Forelimb muscle (tissue), 1 donor: ENCODE results near the gene DIAPH2. TPM values are rescaled to one million over a fixed set of nuclear protein-coding genes. Genes with fewer than 3 reads are reported as not detected.

Experiments
- DNase-seq: peaks from one replicate; pipeline ENCODE4 v3.0.0-alpha.2; 2013; ENCODE audit warnings: low read depth
- polyA plus RNA-seq: library from polyadenylated mRNA; unstranded; fragments of 120-200 nt; gene quantifications from one replicate; pipeline ENCODE4 v1.2.1, GENCODE V29; 2013; ENCODE audit not compliant: insufficient read length

The DIAPH2 gene
- polyA plus RNA-seq, 1 donor = 8.2 TPM

GRCh38 chrX:97556359-97556758 lies 871.7 kb downstream of the DIAPH2 start:
- no peak for DNase-seq

GRCh38 chrX:97563531-97564133 lies 879.0 kb downstream of the DIAPH2 start:
- peak; percentile 9 for DNase-seq

DNA sequence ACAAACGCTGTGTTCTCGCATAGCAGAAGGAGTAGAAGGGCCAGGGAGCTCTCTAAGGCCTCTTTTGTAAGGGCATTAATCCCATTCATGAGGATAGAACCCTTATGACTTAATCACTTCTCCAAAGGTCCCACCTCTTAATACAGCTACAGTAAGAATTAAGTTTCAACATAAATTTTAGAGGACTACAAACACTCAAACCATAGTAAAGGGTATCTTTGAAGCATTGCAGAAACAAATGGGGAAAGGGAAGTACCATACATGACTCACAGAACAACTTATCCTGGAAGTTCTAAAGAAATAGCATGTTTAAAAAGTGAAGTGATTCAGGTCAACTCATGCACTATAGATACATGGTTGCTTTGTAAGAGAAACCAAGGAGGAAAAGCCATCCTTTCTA lies 879.9 kb downstream of the DIAPH2 start:
- no peak for DNase-seq

DNA sequence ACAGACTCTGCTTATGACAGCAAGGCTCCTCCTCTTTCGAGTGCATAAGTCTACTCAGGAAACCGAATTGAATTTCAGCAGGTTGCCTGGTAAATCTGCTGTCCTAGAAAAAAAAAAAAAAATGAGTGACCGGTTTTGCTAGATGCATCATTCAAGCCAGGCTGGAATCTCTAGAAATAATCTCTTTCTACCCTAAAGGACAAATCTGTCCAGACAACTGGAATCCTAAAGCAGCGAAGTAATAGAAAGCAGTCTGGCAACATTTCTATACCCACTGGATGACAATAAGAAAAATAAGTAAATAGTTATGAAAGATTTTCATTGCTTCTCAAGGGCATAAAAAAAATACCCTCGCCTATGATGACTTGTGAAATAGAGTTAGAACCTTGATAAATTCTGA lies 902.5 kb downstream of the DIAPH2 start:
- DNase-seq = no peak

DNA sequence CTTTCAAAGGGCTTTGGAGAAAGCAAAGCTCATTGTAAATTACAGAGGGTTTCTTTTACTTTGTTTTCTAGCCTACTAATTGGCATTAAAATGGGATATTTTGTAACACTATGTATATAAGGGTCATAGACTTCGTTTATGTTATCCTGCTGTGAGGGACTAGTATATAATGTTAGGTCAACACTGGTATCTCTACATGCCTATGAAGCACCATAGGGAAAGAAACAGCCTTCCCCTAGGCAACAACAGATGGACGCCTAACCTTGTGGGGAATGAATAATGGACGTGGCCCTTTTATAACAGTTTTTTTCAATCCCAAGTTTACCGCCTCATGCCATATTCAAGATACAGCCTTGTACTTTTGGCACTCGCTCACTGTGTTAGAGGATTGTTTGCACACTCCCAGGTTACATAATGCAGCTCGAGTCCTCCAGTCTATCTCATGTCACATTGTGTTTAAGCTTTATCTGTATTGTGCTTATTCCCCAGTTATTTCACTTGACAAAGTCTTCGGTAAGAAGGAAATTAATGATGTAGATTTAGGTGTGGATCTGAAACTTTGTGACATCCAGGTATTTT lies 910.1 kb downstream of the DIAPH2 start:
- no peak for DNase-seq

DNA sequence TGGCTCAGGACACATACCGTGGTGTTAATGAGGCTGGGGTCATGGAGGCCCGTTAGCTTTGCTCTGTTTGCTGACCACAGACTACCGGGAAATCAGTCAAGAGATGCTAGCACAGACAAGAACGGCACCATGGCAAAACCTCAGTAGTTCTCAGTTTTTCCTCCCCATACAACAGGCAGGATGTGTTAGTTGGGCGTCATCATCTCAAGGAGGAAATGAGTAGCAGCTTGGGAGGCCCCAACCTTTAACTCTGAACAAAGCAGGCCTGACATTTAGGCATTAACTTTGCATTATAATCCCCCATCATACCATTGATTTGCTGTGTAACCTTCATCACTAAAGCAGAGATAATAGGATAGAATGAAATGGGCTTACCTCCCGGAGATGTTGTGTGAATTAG lies 913.3 kb downstream of the DIAPH2 start:
- no peak for DNase-seq

DNA sequence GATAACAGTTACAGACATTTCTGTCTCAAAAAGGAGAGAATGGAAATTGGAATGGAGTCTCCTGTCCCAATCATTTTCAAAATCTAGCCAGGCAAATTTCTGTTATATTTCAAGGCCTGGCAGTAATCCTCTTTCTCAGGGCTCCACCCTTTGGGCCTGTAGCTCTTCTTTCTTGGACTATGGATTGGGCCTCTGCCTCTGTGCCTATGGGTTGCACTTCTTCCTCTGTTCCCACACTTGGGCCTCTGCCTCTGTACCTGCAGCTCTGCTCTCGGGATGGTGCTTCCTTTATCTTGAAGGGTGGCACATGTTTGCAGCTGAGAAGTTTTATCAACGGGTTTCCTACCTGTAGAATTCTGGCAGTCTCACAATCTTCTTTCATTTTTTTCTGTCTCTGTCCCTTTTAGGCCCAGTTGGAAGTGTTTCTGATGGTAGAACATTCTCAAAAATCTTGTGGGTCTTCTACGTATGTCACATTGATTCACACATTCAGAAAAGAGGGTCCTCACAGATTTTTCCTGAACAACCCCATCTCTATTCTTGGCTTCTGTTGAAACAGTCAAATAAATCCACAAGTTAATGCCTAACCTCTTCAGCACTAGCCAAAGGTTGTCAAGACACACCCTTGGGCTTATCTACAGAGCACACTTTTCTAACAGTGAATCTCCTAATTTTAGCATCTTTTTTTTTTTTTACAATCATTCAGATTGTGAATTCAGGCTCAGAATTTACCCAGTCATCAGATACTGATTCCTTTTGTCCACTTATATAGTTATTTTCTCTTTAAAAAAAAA lies 918.0 kb downstream of the DIAPH2 start:
- DNase-seq = no peak

DNA sequence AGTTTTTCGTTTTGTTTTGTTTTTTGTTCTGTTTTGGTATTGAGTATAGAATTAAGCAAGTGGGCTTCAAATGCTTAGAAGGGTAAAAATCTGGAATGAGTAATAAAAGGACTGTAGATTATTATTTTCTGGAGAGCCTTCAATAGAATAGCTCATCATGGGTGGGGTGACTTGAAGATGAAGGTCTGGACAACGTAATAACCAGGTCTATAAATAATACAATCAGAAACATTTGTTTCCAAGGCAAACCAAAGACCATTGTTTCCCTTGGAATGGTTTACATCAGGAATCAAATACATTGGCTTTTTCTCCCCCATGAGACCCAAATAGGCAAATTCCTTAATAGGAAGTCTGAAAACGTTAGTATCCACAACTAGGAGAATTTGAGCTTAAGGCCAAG lies 920.6 kb downstream of the DIAPH2 start:
- DNase-seq = no peak

DNA sequence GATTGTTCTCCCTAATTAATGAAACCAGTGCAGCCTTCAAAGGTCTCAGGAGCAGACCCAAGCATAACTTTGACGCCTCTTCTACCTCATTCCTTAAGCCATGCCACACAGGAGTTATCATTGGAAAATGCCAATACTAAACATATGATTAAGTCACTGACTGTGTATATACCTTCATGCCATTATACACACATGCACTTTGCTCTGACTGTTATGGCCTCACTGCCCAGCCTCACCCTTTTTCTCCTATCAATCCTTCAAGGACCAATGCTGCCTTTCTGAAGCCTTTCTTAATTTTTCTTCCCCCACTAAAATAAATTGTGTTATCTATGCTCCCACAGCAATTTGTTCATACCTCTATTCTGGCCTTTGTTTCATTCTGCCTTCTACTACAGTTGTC lies 924.7 kb downstream of the DIAPH2 start:
- no peak for DNase-seq

- no peak for DNase-seq
Observed at GRCh38 chrX:97609938-97610337, 925.3 kb downstream of the DIAPH2 start.

DNA sequence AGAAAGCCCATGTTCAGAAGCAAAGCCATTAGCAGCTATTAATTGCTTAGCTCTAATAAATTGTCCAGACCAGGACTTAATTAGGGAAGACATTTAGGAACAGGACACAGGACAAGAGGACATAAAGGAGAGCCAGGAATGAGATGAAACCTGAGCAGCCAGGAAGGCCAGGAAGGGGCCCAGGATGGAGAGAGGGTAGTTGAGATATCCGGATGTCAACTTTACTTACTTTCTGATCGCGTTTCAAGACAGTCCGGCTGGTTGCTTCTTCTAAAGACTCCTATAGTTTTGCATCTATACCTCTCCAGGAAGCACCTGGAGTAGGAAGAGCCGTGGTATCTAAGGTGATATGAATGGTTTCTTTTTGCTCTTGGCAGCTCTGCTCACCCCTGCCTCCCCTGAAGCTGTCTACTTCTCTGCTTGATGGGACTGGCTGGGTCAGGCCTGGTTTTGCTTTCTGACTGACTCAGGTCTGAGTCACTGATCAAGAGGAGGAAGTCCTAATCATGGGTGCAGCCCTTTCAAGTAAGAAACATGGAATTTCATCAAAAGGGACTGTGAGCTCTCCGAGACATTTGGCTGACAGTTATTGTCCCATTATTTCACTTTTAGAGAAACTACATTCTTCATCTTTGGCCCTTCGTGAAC lies 932.4 kb downstream of the DIAPH2 start:
- DNase-seq = no peak

DNA sequence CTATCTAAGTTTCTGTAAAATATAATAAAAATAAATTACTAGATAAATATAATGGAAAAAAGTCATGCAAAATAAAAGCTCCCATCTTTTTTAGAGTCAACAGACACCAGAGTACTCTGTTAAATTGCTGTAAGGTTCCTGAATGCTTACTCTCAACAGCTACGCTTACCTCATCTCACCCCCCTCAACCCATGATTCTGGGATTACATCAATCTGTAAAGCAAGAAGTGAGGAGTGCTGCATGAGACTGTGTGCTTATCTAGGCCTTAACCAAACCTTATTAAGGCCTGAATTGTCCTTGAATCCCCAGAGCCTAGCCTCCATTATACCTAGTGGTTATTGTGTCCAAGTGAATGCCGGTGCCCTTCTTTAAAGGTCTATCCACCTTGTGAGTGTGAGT lies 934.9 kb downstream of the DIAPH2 start:
- DNase-seq = no peak

DNA sequence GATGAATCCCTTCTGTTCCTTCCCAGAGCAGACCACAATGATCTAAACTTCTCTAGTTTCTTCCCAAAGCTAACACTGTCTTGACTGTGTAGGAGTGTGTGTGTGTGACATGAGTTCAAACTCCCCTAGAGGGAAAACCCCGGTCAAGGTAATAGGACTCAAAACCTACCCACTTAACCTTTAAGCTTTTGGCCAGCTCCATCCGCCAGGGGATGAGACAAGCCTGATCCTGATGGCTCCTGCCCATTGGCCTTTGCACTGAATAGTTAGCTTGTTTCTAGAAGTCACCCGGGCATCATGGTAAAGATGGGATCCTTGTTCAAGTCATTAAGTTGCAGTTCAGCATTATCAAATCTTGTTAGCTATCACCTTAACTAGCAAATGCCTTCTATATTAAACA lies 937.5 kb downstream of the DIAPH2 start:
- no peak for DNase-seq

GRCh38 chrX:97628326-97628725 lies 943.7 kb downstream of the DIAPH2 start:
- no peak for DNase-seq

DNA sequence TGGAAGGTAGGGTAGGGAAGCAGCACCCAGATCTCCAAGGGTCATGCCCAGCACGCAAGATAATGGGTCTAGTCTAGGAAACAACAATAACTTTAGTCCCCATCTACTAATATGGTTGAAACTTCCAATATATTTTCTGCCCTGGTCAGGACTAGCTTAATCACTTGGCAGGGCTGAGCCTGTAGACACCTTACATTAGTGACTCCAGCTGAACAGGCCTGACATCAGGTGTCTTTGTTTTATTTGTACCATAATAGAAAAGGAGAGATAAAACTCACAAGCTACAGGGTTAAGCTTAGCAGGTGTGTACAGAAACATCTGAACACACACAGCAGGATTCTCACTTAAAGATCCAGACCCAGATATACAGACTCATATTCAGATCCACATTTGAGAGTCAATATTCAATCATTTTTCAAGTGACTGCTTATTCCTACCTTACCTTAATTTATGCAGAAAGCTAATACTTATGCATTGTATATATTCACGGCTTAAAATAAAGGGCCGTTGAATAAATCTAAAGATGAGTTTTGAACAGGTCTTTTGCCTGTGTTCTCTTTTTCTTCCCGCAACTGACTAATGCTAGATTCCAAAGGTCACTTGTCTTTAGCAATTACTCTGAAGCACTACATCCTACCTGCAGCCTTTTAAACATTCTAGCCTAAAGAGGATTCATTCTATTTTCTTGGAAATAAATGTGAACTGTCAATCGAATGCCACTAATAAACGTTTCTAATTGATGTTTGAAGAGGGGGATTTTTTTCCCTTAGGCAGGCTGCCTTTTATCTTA lies 944.4 kb downstream of the DIAPH2 start:
- DNase-seq = no peak

DNA sequence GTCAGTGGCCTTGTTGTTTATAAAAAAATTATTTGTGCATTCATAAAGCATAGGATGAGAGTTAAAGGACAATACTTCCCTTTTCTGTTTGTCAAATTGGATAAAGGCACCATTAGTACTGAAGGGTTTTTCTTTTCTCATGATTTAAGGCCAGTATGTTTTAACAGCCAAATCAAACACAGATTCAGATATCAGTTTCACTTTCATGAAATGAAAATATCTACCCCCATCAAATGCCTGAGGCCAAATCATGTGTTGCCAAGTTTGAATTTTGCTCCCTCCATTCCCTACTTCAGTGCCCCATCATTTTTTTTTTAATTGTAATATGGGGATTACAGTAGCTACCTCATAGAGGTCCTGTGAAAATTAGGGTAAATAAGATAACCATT lies 944.9 kb downstream of the DIAPH2 start:
- no peak for DNase-seq

- no peak for DNase-seq
Observed at GRCh38 chrX:97633798-97634197, 949.2 kb downstream of the DIAPH2 start.

- no peak for DNase-seq
Observed at GRCh38 chrX:97636473-97637140, 952.0 kb downstream of the DIAPH2 start.

- no peak for DNase-seq
Observed at GRCh38 chrX:97637289-97637688, 952.6 kb downstream of the DIAPH2 start.

GRCh38 chrX:97638621-97639020 lies 954.0 kb downstream of the DIAPH2 start:
- DNase-seq = no peak

DNA sequence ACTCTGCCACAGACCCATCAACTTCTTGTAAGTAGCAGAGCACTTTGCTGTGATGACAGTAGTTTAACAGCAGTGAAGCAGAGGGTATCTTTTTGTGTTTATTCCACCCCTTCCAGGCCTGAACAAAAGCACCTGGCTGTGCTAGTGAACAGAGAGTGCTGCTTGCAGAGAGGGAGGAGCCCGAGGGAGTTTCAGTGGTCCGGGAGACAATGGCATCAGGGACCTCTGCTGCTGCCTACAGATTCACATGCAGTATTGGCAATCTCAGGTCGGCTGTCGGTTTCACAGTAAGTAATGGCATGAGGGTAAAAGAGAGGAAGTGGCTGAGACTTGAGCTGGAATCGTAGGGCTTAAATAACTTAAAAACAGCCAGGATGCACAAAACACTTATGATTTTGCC lies 954.9 kb downstream of the DIAPH2 start:
- no peak for DNase-seq
